Muscle of leg (tissue), 11 donors: Measurements from ENCODE around the gene FUT7. TPM values are rescaled to one million over a fixed set of nuclear protein-coding genes. Genes with fewer than 3 reads are reported as not detected.
"Not testable (repeated sequence)": the region's sequence is repeated elsewhere in the genome, so short reads cannot be mapped to it uniquely, and the experiment has no call there.

ENCODE experiments used
- DNase-seq: peaks from one replicate; pipeline ENCODE4 v3.0.0; 2013
- H3K27ac ChIP-seq: one replicate; pipeline ENCODE4 v1.5.1; 2013; ENCODE audit warnings: mild to moderate bottlenecking, low read length, control low read depth
- H3K27me3 ChIP-seq: one replicate; pipeline ENCODE4 v1.6.1; 2013; ENCODE audit warnings: low read length; ENCODE audit not compliant: control insufficient read depth, insufficient read depth
- H3K36me3 ChIP-seq: one replicate; pipeline ENCODE4 v1.6.1; 2013; ENCODE audit warnings: low read length; ENCODE audit not compliant: control insufficient read depth, insufficient read depth
- H3K4me1 ChIP-seq: one replicate; pipeline ENCODE4 v1.6.1; 2013; ENCODE audit warnings: low read length; ENCODE audit not compliant: control insufficient read depth, insufficient read depth
- H3K4me3 ChIP-seq: one replicate; pipeline ENCODE4 v1.5.1; 2013; ENCODE audit warnings: low read length, control low read depth
- H3K9me3 ChIP-seq: replicated peaks from 2 replicates; pipeline ENCODE4 v1.6.1; 2013; ENCODE audit warnings: low read depth, low read length; ENCODE audit not compliant: control insufficient read depth
- WGBS: methylation state at CpG from one replicate; pipeline ENCODE4 v1.1.5; 2013; ENCODE audit warnings: missing lambda C conversion rate; ENCODE audit not compliant: insufficient coverage; 5-methylcytosine and 5-hydroxymethylcytosine counted together
- polyA plus RNA-seq, 8 donors: library from polyadenylated mRNA; unstranded; fragments of 120-200 nt; gene quantifications; one replicate each; pipeline versions ENCODE4 v1.2.1 to v1.2.3, GENCODE V29; 2013; ENCODE audit warnings: inconsistent platforms in 1 of 8, low replicate concordance in 1 of 8; ENCODE audit not compliant: insufficient read length in 8 of 8, insufficient read depth in 1 of 8
- total RNA-seq: library from RNA; stranded (reverse); fragments of 120-200 nt; gene quantifications from one replicate; pipeline ENCODE4 v1.2.4, GENCODE V29; 2013

Gene FUT7
- total and polyA plus RNA-seq, 9 donors = 0.05 to 0.16 (median 0.10) TPM; not detected in 5

DNA sequence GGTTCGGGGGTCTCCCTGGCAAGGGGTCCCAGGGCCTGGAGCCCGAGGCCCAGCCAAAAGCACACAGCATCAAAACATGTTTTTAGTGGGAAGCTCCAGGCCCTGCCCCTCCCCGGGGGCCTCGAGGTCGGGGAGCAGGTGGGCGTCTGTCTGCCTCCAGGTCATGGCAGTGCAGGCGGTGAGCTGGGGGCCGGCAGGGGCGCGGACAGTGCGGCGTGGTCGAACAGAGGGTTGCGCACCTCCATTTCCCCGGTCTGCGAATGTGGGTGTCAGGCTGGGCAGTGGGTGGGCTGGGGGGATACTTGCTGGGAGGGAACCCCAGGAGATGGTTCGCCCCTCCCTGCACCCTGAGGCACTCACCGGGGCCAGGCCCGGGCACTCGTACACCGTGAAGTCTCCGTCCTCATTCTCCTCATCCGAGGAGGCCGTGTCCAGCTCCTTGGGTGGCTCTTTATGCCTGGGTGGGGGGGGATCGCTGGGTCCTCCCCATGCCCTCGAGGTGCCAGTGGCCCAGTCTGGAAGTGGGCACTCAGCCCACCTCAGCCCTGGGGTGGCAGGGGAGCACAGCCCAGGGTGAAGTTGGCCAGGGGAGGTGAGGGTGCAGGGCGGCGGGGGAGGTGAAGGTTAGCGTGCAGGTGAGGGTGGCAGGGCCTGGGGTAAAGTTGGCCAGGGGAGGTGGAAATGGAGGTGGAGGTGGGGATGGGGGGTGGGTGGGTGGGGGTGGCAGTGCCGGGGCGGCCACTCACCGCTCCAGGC, 7.9 kb upstream of the FUT7 start:
- no peak overlapping the region for H3K4me3 ChIP-seq
- no peak for DNase-seq
- H3K9me3 ChIP-seq = no peaks in the 10 kb centered on the region
- no peak overlapping the region for H3K27ac ChIP-seq
- H3K36me3 ChIP-seq = peaks cover 15% of the 10 kb centered on the region
- WGBS = 91% methylated on average over 14 of the region's 32 CpGs
- H3K27me3 ChIP-seq = peaks cover 15% of the 10 kb centered on the region
- peaks cover 23% of the 10 kb centered on the region for H3K4me1 ChIP-seq

DNA sequence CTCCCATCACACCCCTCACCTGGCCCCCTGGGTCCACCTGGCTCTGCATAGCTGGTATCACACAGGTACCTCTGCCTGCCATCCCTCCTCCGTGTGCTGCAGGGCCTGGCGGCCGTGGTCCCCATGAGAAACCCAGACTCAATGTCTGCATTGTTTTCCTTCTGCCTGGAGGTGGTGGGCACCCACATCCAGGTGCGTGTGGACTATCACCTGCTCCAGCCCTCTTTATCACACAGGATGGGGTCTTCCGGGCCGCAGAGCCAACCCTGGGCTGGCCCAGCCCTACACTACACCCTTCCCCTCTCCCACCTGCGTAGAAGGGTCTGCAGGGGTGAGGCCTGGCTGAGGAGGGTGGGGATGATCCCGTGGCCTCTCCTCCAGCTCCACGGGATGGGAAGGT, 7.0 kb upstream of the FUT7 start:
- no peak for DNase-seq
- Histone ChIP-seq H3K4me3 (no peak overlapping the region), H3K27me3 (peaks cover 10% of the 10 kb centered on the region), H3K4me1 (peaks cover 20% of the 10 kb centered on the region), H3K27ac (no peak overlapping the region), H3K9me3 (no peaks in the 10 kb centered on the region), H3K36me3 (peaks cover 15% of the 10 kb centered on the region)
- 89% methylated on average over 4 of the region's 9 CpGs for WGBS

DNA sequence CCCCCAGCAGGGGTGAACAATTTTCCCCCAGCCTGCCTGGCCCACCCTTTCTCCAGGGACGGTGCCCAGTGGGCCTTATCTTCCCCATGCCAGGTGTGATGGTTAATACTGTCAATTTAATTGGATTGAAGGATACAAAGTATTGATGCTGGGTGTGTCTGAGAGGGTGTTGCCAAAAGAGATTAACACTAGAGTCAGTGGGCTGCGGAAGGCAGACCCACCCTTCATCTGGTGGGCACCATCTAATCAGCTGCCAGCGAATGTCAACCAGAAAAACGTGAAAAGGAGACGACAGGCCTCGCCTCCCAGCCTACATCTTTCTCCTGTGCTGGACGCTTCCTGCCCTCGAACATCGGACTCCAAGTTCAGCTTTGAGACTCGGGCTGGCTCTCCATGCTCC, 5.6 kb upstream of the FUT7 start:
- Histone ChIP-seq H3K27me3 (peaks cover 3% of the 10 kb centered on the region), H3K36me3 (peaks cover 15% of the 10 kb centered on the region), H3K4me1 (peaks cover 14% of the 10 kb centered on the region), H3K27ac (no peak overlapping the region), H3K9me3 (no peaks in the 10 kb centered on the region), H3K4me3 (no peak overlapping the region)
- DNase-seq = no peak
- WGBS = 100% methylated on average over 2 of the region's 10 CpGs

DNA sequence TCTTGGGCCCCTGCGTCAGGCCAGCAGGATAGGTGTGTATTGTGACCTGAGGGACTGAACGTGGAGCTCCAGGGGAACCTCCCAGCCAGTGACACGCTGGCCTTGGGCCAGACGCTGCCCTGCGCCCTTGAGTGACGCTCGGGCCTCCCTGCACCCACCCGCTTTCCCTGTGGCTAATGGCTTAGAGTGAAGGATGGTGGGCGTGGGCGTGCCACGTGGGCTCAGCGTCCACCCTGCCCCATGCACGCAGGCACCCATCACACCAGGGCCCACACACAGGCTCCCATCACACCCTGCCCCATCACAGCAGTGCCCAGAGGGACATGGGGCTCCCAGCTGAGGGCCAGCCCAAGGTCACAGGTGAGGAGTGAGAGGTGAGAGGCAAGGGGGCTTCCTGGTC, 5.1 kb upstream of the FUT7 start:
- Histone ChIP-seq H3K27ac (no peak overlapping the region), H3K27me3 (peaks cover 3% of the 10 kb centered on the region), H3K4me3 (no peak overlapping the region), H3K4me1 (peaks cover 16% of the 10 kb centered on the region), H3K9me3 (no peaks in the 10 kb centered on the region), H3K36me3 (peaks cover 15% of the 10 kb centered on the region)
- no peak for DNase-seq
- WGBS = 83% methylated on average over 6 of the region's 13 CpGs

DNA sequence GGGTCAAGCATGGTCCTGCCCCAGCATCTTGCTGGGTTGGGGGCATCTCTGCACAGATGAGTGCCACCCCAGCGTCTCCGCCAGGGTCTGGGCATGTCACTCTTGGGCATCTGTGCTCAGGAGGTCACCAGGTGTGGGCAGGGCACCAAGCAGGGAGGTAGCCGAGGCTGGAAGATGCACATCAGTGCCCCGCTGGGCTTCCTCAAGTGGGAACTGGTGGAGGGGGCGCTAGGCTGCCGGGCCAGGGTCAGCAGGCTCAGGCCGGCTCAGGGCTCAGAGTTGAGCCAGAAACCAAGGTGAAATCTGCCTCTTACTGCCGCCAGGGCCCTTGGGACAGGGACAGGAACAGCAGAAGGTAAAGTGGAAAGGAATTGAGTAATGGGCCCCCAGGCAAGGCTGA, 4.0 kb upstream of the FUT7 start:
- no peak overlapping the region for H3K4me3 ChIP-seq
- no peak overlapping the region for H3K27ac ChIP-seq
- H3K9me3 ChIP-seq = no peaks in the 10 kb centered on the region
- H3K27me3 ChIP-seq = peaks cover 3% of the 10 kb centered on the region
- H3K4me1 ChIP-seq = peaks cover 22% of the 10 kb centered on the region
- peaks cover 14% of the 10 kb centered on the region for H3K36me3 ChIP-seq
- WGBS = 67% methylated on average over 8 of the region's 8 CpGs
- no peak for DNase-seq

DNA sequence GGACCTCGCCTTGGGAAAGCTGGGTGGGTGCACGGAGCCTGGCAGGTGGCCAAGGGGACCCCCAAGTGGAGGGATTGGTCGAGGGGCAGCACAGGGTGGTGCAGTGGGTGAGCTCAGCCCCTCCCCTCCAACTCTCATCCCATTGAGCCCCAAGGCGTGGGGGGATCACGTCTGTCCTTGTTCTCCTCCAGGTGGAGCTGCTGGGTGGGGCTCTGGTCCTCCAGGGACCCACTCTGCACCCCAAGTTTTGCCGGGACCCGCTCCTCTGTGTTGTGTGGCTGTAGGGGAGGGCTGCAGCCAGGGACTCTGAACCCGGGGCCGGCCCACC, 3.6 kb upstream of the FUT7 start:
- H3K36me3 ChIP-seq = peaks cover 11% of the 10 kb centered on the region
- DNase-seq = no peak
- peaks cover 26% of the 10 kb centered on the region for H3K4me1 ChIP-seq
- no peaks in the 10 kb centered on the region for H3K9me3 ChIP-seq
- WGBS = 14% methylated on average over 3 of the region's 9 CpGs
- no peak overlapping the region for H3K27ac ChIP-seq
- peaks cover 3% of the 10 kb centered on the region for H3K27me3 ChIP-seq
- H3K4me3 ChIP-seq = no peak overlapping the region

DNA sequence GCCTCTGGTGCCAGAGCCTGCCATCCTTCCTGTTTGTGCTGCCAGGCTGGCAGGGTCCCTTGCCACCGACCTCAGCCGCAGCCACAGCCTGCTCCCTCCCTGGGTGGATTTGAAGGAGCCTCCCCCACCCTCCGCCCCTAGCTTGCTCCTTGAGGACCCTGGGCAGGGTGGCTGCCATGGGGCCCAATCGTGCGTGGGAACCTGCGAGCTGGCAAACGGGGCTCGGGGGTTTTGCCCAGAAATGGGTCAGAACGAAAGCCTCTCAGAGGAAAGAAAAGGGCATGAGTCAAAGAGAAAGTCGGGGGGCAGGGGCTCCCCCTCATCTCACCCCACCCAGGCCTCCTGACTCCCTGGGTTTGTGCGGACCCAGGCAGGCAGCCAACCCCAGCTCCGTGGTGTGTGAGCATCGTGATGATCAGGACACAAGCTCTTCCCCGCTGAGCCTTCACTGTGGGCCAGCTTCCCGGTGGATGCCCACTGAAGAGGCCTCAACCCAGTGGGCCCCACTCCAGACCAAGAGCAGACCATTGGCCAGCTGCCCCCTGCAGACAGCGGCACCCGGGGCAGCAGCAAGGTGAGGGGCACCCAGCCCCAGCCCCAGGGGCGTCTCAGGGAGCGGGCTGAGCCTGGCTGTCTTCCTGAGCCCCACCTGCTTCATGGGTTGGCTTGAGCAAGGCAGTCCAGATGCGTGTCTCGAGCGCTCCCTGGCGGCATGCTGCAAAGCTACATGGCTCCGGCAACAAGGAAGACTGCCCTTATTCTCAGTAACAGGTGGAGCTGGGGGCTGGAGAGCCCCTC, 3.0 kb upstream of the FUT7 start:
- H3K4me1 ChIP-seq = peaks cover 26% of the 10 kb centered on the region
- WGBS = 16% methylated on average over 22 of the region's 24 CpGs
- no peak overlapping the region for H3K27ac ChIP-seq
- H3K4me3 ChIP-seq = no peak overlapping the region
- H3K27me3 ChIP-seq = peaks cover 3% of the 10 kb centered on the region
- no peaks in the 10 kb centered on the region for H3K9me3 ChIP-seq
- peaks cover 10% of the 10 kb centered on the region for H3K36me3 ChIP-seq
- DNase-seq = peak; percentile 90

DNA sequence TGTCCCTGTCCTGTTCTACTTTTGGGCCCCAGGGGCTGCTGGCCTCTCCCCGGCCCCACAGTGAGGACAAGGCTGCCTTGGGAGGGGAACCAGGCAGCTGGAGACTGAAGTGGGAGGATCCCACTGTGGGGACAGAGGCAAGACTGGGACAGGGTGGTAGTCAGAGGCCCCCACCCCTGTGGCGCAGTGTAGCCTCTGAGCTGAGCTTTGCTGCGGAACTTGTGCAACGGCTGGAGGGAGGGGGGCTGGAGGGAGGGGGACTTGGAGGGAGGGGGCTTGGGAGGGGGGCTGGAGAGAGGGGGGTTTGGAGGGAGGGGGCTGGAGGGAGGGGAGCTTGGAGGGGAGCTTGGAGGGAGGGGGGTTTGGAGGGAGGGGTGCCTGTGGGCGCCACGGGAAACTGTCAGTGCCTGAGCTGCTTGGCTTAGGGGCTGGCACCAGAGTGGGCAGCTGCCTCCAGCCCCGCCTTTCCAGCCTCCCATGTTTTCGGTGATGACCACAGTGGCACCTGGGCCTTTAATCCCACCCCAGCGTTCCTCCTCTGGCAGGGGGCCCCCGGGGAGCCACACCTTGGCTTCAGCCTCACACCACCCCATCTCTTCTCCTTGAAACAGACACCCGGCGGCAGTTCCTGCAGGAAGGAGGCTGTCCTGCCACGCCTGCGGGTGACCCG, 2.3 kb upstream of the FUT7 start:
- H3K4me3 ChIP-seq = no peak overlapping the region
- peaks cover 7% of the 10 kb centered on the region for H3K36me3 ChIP-seq
- no peak for DNase-seq
- H3K27me3 ChIP-seq = peaks cover 5% of the 10 kb centered on the region
- peaks cover 29% of the 10 kb centered on the region for H3K4me1 ChIP-seq
- H3K9me3 ChIP-seq = no peaks in the 10 kb centered on the region
- H3K27ac ChIP-seq = no peak overlapping the region
- 47% methylated on average over 9 of the region's 15 CpGs for WGBS

DNA sequence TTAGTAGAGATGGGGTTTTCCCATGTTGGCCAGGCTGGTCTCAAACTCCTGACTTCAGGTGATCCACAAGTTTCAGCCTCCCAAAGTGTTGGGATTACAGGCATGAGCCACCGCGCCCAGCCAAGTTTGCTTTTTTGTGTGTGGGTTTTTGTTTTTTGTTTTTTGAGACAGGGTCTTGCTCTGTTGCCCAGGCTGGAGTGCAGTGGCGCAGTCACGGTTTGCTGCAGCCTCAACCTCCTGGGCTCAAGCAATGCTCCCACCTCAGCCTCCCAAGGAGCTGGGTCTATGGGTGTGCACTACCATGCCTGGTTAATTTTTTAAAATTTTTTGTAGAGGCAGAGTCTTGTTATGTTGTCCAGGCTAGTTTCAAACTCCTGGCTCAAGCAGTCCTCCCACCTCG, 1.6 kb upstream of the FUT7 start:
- not testable (repeated sequence) for H3K9me3 ChIP-seq, H3K27ac ChIP-seq, H3K27me3 ChIP-seq, DNase-seq, H3K4me3 ChIP-seq, H3K36me3 ChIP-seq
- 40% methylated on average over 1 of the region's 5 CpGs for WGBS
- peaks cover 36% of the 10 kb centered on the region for H3K4me1 ChIP-seq

DNA sequence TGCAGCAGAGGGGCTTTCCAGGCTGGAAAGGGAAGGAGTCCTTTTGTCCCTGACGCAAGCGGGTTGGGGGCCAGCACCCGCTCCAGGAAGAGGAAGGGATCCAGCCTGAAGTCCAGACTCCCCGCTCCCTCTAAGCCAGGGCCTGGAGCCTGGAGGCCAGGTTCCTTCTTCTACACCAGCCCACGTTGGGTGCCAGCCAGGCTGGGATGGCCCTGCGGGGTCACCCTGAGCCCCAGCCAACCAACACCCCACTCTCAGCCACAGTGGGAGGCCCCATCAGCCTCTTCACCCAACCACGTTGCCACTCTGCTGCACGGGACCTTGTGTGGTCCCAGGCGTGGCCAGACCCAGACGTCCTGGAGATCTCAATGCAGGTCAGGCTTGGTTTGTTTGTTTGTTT, 970 bp upstream of the FUT7 start:
- Histone ChIP-seq H3K27ac (no peak overlapping the region), H3K4me1 (peaks cover 38% of the 10 kb centered on the region), H3K36me3 (no peaks in the 10 kb centered on the region), H3K27me3 (peaks cover 8% of the 10 kb centered on the region), H3K4me3 (no peak overlapping the region), H3K9me3 (no peaks in the 10 kb centered on the region)
- DNase-seq = no peak
- WGBS = 50% methylated on average over 4 of the region's 10 CpGs
